MM.1S (cell line): ENCODE measurements around the gene ASCC3.

Experiments
- DNase-seq: peaks from one replicate; pipeline ENCODE4 v3.0.0-alpha.2; 2015
- H2AFZ ChIP-seq: fragments of 300-600 bp; sonication (generic); 2 replicates; pipeline ENCODE4 v1.6.0; 2016; ENCODE audit warnings: antibody characterized with exemption, low read length
- H3F3A ChIP-seq: fragments of 300-600 bp; sonication (generic); 2 replicates; pipeline ENCODE4 v1.6.1; 2016; ENCODE audit warnings: mild to moderate bottlenecking, antibody characterized with exemption, low read length, moderate library complexity, mixed read lengths; ENCODE audit not compliant: insufficient read depth
- H3K27ac ChIP-seq: fragments of 300-600 bp; sonication (generic); 2 replicates; pipeline ENCODE4 v1.5.1; 2016; ENCODE audit warnings: mild to moderate bottlenecking, low read length
- H3K27me3 ChIP-seq: fragments of 300-600 bp; sonication (generic); replicated peaks from 2 replicates; pipeline ENCODE4 v1.6.0; 2016; ENCODE audit warnings: low read length; ENCODE audit not compliant: insufficient read depth
- H3K36me3 ChIP-seq: fragments of 300-600 bp; sonication (generic); replicated peaks from 2 replicates; pipeline ENCODE4 v1.6.1; 2016; ENCODE audit warnings: mild to moderate bottlenecking, low read length, mixed read lengths; ENCODE audit not compliant: insufficient read depth
- H3K4me1 ChIP-seq: fragments of 300-600 bp; sonication (generic); 2 replicates; pipeline ENCODE4 v1.6.1; 2016; ENCODE audit warnings: low read length, mixed read lengths
- H3K4me2 ChIP-seq: fragments of 300-600 bp; sonication (generic); 2 replicates; pipeline ENCODE4 v1.6.0; 2016; ENCODE audit warnings: low read depth, low read length
- H3K4me3 ChIP-seq: fragments of 300-600 bp; sonication (generic); 2 replicates; pipeline ENCODE4 v1.5.1; 2016; ENCODE audit warnings: low read length, mixed read lengths
- H3K79me2 ChIP-seq: fragments of 300-600 bp; sonication (generic); 2 replicates; pipeline ENCODE4 v1.6.1; 2016; ENCODE audit warnings: mixed run types, low read length, mixed read lengths
- H3K9ac ChIP-seq: fragments of 300-600 bp; sonication (generic); 2 replicates; pipeline ENCODE4 v1.6.1; 2016; ENCODE audit warnings: low read length, mixed read lengths
- H3K9me2 ChIP-seq: fragments of 300-600 bp; sonication (generic); replicated peaks from 2 replicates; pipeline ENCODE4 v1.6.1; 2016; ENCODE audit warnings: mild to moderate bottlenecking, low read length, mixed read lengths; ENCODE audit not compliant: insufficient read depth
- H3K9me3 ChIP-seq: fragments of 300-600 bp; sonication (generic); replicated peaks from 2 replicates; pipeline ENCODE4 v1.6.1; 2016; ENCODE audit warnings: mild to moderate bottlenecking, low read length, mixed read lengths; ENCODE audit not compliant: insufficient read depth
- H4K20me1 ChIP-seq: fragments of 300-600 bp; sonication (generic); 2 replicates; pipeline ENCODE4 v1.6.1; 2016; ENCODE audit warnings: mild to moderate bottlenecking, low read length, moderate library complexity, mixed read lengths; ENCODE audit not compliant: insufficient read depth
- EZH2 ChIP-seq: fragments of 300-600 bp; sonication (generic); optimal IDR thresholded peaks from 2 replicates; pipeline ENCODE3; 2017; ENCODE audit warnings: low read depth, mild to moderate bottlenecking, antibody characterized with exemption, low read length, mixed read lengths
- EZH2phosphoT487 ChIP-seq: fragments of 300-600 bp; sonication (generic); IDR thresholded peaks from 2 replicates; pipeline ENCODE4 v1.6.1; 2018; ENCODE audit warnings: antibody characterized with exemption, low read length
- TF ChIP-seq, protein P1 (sequence below): fragments of 300-600 bp; sonication (generic); IDR thresholded peaks from 2 replicates; pipeline ENCODE4 v1.5.1; 2016; ENCODE audit warnings: antibody characterized with exemption, low read length, mixed read lengths

ASCC3 gene, protein sequence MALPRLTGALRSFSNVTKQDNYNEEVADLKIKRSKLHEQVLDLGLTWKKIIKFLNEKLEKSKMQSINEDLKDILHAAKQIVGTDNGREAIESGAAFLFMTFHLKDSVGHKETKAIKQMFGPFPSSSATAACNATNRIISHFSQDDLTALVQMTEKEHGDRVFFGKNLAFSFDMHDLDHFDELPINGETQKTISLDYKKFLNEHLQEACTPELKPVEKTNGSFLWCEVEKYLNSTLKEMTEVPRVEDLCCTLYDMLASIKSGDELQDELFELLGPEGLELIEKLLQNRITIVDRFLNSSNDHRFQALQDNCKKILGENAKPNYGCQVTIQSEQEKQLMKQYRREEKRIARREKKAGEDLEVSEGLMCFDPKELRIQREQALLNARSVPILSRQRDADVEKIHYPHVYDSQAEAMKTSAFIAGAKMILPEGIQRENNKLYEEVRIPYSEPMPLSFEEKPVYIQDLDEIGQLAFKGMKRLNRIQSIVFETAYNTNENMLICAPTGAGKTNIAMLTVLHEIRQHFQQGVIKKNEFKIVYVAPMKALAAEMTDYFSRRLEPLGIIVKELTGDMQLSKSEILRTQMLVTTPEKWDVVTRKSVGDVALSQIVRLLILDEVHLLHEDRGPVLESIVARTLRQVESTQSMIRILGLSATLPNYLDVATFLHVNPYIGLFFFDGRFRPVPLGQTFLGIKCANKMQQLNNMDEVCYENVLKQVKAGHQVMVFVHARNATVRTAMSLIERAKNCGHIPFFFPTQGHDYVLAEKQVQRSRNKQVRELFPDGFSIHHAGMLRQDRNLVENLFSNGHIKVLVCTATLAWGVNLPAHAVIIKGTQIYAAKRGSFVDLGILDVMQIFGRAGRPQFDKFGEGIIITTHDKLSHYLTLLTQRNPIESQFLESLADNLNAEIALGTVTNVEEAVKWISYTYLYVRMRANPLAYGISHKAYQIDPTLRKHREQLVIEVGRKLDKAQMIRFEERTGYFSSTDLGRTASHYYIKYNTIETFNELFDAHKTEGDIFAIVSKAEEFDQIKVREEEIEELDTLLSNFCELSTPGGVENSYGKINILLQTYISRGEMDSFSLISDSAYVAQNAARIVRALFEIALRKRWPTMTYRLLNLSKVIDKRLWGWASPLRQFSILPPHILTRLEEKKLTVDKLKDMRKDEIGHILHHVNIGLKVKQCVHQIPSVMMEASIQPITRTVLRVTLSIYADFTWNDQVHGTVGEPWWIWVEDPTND (N-terminal part only)

DNA sequence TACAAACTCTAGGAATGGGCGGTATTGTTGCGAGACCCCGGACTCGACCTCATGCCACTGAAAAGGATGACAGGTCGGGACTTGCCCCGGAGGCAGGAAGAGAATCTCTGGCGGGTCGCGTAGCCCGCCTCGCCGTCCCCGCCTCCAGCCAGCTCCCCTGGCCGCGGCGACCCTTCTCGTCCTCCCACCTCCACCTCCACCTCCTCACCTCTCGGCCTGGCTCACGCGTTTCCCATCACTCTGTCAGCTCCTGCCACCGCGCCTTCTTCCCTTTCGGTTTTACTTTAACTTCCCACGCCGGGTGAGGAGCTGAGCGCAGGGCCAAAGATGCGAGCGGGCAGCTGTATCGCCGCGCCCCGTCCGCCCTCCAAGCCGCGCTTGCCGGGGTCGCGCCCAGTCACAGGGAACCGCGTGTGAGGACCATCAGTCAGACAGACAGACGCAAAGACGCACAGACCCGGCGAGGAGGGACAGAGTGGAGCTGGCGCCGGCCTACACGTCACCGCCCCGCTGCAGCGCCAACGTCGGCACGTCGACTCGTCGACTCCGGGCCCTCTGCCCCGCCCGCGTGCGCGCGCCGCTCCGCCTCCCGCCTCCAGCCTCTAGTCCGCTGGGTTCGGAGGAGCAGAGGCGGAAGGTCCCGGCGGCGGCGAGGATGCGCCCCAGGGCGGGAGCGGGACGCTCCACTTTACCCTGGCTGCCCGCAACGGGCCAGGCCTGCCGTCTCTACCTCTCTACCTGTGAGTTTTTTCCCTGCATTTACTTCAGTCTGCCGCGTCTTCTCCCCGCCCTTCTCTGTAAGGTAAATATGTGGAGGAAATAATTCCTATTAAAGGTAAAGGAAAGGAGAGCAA, at the start of gene ASCC3:
Gene ASCC3 (minus strand): TSS at position 477 of the 854 bp plus-strand sequence. CDS start 13,332 bp downstream, outside the sequence.
- H2AFZ ChIP-seq: peak within 1 kb of the TSS; percentile 96
- TF ChIP-seq EZH2phosphoT487: no peak
- TF ChIP-seq, protein P1, sequence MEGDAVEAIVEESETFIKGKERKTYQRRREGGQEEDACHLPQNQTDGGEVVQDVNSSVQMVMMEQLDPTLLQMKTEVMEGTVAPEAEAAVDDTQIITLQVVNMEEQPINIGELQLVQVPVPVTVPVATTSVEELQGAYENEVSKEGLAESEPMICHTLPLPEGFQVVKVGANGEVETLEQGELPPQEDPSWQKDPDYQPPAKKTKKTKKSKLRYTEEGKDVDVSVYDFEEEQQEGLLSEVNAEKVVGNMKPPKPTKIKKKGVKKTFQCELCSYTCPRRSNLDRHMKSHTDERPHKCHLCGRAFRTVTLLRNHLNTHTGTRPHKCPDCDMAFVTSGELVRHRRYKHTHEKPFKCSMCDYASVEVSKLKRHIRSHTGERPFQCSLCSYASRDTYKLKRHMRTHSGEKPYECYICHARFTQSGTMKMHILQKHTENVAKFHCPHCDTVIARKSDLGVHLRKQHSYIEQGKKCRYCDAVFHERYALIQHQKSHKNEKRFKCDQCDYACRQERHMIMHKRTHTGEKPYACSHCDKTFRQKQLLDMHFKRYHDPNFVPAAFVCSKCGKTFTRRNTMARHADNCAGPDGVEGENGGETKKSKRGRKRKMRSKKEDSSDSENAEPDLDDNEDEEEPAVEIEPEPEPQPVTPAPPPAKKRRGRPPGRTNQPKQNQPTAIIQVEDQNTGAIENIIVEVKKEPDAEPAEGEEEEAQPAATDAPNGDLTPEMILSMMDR: no peak
- no peak for TF ChIP-seq EZH2
- no peaks in the 10 kb centered on the region for H3K27me3 ChIP-seq
- DNase-seq: peak; percentile 93
- H3K9ac ChIP-seq: peak within 1 kb of the TSS; percentile 94
- H4K20me1 ChIP-seq: no peaks in the 10 kb centered on the region; the same call in 1 of the 2 replicates
- H3K4me1 ChIP-seq: peaks cover 10% of the 10 kb centered on the region
- H3F3A ChIP-seq: peaks cover 3% of the 10 kb centered on the region; the same call in 1 of the 2 replicates
- peak within 1 kb of the TSS; percentile 64 for H3K4me2 ChIP-seq
- H3K9me3 ChIP-seq: no peaks in the 10 kb centered on the region
- H3K9me2 ChIP-seq: no peaks in the 10 kb centered on the region
- 0 out of 2 replicates have a peak, but pooled peaks cover 3% of the 10 kb centered on the region for H3K36me3 ChIP-seq
- H3K79me2 ChIP-seq: peaks cover 50% of the 10 kb centered on the region
- H3K27ac ChIP-seq: peak within 1 kb of the TSS; percentile 95
- peak within 1 kb of the TSS; percentile 97 for H3K4me3 ChIP-seq

DNA sequence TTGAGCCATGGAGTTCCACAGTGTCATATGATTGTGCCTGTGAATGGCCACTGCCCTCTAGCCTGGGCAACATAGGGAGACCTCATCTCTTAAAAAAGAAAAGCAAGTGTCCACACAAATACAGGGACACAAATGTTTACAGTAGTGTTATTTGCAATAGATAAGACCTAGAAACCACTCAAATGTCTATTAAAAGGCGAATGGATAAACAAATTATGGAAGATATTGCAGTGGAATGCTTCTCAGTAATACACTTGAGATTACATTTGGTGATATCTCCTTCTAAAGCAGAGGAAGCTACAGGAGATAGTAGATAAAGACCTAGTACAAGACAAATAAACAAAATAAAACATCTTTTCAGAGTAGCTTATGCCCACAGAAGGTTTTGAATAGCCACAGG, 44.6 kb upstream of the ASCC3 start:
- no peak overlapping the region for H3K27ac ChIP-seq
- no peaks in the 10 kb centered on the region for H3K36me3 ChIP-seq
- H3K4me3 ChIP-seq: no peak overlapping the region
- DNase-seq: no peak
- no peaks in the 10 kb centered on the region for H3K9me3 ChIP-seq
- H3K4me1 ChIP-seq: no peaks in the 10 kb centered on the region
- no peaks in the 10 kb centered on the region for H4K20me1 ChIP-seq
- TF ChIP-seq EZH2: no peak
- TF ChIP-seq, protein P1: no peak
- no peak for TF ChIP-seq EZH2phosphoT487
- no peaks in the 10 kb centered on the region for H3K27me3 ChIP-seq
- no peak overlapping the region for H3K9ac ChIP-seq
- no peak overlapping the region for H3K4me2 ChIP-seq
- no peaks in the 10 kb centered on the region for H3K79me2 ChIP-seq
- no peaks in the 10 kb centered on the region for H3F3A ChIP-seq
- H3K9me2 ChIP-seq: no peaks in the 10 kb centered on the region
- H2AFZ ChIP-seq: no peak overlapping the region
